ENCODE data around the gene PUSL1.

Gene PUSL1

GRCh38 chr1:1295154-1295923 is 13.1 kb upstream of the PUSL1 start:
- DNase-seq (ENCODE audit: low spot score): no peak

DNA sequence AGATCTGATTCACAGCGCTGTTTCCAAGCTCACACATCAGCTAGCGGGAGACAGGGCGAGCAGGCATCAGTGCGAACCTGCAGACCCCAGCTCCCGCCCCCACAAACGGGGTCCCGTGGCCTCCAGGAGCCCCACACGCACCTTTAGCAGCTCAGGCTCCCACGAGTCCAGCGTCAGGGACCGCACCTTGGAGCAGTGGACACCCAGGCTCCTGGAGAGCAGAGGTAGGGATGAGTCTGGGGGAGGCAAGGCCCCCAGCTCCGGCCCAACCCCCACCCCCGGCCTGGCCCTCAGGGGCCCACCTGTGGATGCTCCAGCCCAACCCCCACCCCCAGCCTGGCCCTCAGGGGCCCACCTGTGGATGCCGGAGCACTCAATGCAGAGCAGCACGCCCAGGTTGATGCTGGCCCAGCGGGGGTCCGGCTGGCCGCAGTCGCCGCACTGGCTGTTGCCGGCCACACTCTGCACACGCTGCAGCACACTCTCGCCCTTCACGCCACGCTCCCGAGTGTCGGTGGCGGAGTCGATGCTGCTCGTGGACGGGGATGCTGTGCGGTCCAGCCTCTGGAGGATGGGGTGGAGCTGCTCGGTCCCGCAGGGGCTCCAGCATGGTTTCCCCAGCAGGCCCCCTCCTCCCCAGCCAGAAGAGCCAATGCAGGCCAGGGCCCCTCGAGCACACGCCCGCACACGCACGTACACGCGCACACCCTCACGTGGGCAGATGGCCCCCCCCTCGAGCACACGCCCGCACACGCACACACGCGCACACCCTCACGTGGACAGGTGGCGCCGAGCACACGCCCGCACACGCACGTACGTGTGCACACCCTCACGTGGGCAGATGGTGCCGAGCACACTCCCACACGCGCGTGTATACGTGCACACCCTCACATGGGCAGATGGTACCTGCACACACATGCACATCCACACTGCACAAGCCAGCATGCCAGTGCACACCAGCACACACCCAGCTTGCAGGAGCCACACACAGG is 12.0 kb upstream of the PUSL1 start:
- no peak for DNase-seq (ENCODE audit: low spot score)

DNA sequence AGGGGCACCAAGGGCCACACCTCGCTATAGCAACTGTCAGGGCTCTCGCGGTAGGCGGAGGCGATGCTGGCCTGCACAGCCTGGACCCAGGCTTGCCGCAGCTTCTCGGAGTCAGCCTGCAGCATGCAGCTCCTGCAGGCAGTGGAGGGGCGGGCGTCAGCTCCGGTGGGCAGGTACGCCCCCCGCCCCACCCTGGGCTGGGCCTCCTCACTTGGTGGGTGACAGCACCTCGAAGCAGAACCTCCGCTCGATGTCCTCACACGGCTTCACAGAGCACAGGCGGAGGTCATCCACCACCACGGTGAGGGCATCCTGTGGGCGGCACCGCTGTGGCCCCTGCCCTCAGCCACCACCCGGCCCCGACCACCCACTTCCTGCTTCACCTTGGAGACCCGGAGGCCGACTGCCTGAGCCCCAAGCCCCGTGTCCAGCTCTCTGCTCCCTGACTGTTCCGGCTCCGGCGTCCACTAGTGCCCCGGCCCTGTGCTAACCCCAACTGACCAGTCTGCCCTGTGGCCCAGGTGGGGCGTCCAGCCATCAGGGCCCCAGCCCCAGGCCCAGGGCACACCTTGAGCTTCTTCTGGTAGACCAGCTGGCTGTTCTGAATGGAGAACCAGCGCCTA is 10.5 kb upstream of the PUSL1 start:
- DNase-seq (ENCODE audit: low spot score): no peak

DNA sequence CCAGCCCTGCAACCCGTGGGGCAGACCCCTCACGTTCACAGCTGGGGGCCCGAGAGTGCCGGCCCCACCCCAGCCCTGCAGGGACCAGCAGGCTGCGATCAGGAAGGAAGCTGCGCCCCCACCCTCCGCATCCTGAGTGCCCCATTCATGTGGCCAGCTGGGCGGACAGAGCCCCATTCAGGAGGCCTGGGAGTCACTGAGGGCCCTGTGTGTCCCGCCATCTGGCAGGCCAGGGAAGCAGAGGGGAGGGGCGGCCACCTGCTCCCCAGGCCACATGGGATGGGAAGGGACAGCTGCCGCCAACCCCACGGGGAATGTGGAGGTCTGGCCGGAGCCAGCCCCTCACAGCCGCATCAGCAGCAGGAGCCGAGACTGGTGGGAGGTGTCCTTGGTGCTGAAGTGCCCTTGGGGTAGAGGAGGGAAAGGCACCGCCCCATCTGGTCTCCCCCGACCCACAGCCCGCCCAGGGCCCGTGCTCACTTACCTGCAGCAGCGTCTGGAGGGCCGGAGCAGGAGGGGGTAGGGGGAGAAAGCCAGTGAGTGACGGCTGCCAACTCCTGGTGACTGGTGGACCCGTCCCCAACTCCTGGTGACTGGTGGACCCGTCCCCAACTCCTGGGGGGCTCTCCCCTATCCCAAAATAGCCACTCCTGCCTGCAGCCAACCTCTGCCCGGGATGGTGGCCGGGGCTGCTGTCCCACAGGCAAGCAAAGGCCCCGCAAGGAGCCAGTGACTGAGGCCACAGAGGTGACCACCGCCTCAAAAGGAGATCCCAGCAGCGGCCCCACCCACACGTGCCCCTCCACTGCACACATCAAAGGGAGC is 9.3 kb upstream of the PUSL1 start:
- no peak for DNase-seq (ENCODE audit: low spot score)

DNA sequence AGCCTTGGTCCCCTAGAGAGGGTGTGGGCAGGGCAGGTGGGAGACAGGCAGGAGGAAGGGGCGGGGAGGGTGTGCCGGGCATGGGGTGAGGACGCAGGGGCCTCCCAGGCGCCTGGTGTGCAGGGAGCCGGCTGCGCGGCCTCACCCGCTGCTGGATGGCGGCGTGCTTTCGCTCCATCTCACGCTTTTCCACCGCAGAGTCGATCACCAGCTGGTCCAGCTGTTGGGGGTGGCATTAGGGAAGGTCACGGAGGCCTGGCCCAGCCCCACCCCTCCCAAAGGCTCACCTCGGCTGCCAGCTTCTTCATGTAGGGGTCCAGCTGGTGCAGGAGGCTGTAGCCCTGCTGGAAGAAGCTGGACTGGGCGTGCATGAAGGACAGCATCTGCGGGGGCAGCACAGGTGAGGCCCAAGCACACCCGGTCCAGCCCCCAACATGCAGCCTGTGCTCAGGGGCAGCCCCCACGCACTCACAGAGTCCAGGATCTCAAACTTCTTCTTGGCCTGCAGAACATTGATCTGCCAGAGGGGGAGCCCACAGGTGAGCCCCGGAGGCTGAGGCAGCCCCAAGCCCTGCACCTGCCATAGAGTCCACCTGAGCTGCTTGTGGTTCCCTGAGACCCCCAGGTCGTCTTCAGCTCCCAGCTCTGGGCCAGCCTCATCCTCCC is 8.6 kb upstream of the PUSL1 start:
- no peak for DNase-seq (ENCODE audit: low spot score)

DNA sequence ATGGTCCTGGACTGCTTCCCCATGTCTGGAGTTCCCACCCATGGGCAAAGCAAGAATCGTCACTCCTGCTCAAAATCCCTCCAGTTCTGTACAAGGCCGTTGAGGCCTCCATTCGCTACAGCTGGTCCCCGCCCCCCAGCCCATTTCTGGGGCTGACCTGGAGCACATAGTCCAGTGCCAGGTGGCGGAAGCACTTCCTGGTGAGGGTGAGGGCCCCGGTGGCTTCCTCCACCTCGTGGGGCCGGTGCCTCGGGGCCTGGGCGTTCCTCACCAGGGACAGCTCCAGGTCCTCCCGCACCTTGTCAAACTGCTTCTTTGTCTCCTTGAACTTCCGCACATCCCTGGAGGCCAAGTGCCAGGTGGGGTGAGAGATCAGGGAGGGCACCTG is 8.1 kb upstream of the PUSL1 start:
- no peak for DNase-seq (ENCODE audit: low spot score)

- no peak for DNase-seq (ENCODE audit: low spot score)
These were observed 6.4 kb upstream of the PUSL1 start for GRCh38 chr1:1302006-1302430.

DNA sequence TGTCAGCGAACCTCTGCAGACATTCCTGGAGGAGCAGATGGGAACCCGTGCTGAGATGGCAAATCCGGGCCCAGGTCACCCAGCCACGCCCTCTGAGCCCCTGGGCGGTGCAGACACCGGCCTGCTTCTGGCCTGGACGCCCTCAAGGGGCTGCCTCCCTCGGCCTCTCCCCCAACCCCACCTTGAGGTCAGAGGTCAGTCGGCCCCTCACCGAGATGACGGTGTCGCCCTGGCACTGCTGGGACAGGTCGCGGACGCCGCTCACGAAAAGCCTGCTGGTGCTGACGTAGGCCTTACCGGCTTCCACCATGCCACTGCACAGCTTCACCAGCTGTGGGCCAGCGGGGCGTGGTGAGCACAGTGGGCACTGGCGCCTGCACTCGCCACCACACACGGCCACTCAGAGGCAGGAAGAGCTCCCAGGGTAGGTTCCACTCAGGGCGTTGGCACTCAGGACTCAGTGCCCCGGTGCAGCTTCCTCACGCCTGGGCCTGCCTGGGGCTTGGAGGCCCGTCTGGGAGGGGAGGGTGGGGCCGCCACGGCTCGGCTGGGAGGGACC is 5.4 kb upstream of the PUSL1 start:
- DNase-seq (ENCODE audit: low spot score): no peak

DNA sequence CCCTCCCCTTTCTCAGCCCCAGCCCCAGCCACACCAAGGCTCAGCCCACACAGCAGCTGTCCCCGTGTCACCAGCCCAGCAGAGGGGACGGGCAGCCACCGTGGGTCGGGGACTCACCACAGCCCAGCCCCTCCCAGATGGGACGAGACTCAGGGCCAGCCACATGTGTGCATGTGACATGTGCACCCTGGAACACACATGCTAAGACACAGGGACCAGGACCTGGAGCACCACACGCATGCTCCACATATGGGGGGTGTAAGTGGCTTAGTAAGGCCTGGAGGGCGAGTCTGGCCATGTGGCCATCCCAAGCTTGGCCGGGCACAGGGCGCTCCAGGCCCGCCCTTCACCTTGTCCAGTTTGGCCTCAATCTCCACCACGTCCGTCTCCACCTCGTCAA is 4.7 kb upstream of the PUSL1 start:
- DNase-seq (ENCODE audit: low spot score): no peak

- DNase-seq (ENCODE audit: low spot score): no peak
These were observed 3.8 kb upstream of the PUSL1 start for GRCh38 chr1:1304331-1305299.

DNA sequence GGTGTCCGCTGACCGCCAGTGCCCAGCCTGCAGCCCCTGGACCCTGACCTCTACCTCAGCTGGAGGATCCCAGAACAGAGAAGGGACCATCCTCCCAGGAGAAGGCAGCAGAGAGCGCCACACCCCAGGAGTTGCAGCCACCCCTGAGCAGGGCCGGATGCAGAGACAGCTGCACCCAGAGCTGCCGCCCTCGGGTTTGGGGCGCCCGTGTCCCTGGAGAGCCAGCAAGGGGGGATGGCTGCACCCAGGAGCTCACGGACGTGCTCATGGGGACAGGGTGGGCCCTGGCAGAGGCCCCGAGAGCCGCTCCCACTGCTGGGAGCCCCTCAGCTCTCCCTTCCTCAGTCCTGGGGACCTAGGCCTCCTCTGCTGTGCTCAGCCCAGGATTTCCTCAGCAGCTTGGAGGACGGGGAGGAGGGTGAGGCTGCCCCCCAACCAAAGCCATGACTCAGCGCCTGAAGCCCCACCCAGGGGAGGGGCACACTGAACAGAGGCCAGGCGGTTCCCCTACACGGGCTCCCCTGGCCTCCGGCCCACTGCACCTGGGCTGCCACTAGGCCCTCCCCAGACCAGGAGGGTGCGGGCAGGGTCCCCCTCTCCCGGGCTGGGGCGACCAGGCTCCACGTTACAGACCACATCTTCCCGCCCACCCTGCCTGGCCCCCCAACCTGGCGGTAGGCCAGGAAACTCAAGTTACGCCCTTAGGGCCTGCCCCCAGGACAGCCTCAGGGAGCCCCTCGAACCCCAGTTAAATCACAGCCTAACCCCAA is 2.9 kb upstream of the PUSL1 start:
- DNase-seq (ENCODE audit: low spot score): peak; percentile 65

GRCh38 chr1:1306070-1306660 is 2.2 kb upstream of the PUSL1 start:
- DNase-seq (ENCODE audit: low spot score): no peak

DNA sequence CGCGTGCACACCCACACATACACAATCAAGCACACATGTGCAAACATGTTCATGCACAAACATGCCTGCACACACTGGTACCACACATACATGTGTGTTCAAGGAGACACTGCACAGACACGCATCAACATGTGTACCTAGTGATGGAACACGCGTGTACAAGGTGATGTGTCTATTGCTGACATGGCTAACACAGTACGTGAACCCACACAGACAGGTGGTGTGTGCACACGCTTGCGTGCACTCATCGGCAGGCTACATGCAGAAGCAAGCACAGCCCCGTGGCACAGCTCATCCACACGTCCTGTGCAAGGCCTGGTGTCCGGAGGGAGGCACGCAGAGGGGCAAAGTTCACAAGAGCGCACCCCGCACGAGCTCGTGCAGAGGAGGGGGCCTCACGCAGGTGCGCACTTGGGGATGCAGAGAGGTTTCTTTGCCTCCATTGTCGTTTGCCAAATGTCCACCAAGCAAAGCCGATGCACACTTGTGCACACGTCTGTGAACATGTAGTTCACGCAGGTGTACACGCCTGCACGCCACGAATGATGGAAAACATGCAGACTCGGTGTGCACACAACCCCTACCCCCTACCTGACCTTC is 1.6 kb upstream of the PUSL1 start:
- no peak for DNase-seq (ENCODE audit: low spot score)

- no peak for DNase-seq (ENCODE audit: low spot score)
These were observed 1.0 kb upstream of the PUSL1 start for GRCh38 chr1:1307261-1307922.

GRCh38 chr1:1308756-1309250 is 406 bp downstream of the PUSL1 start:
- DNase-seq (ENCODE audit: low spot score): no peak

GRCh38 chr1:1309251-1310108 is 1.1 kb downstream of the PUSL1 start:
- DNase-seq (ENCODE audit: low spot score): no peak

DNA sequence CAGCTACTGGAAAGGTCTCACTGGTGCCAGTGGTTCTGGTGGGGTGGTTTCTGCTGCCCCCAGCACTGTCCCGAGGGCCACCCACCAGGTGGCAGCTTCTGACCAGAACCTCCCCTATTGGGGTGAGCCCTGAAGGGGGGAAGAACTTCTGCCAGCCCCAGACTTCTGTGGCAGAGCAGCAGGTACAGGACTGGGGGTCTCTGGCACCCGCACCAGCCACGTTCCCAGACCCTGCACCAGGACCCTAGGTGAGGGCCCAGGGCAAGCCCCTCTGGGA is 1.6 kb downstream of the PUSL1 start:
- DNase-seq (ENCODE audit: low spot score): no peak

Measured in hematopoietic multipotent progenitor cell treated with erythropoietin and hydrocortisone succinate and interleukin-3 and kit ligand, for 17 days (in vitro differentiated cells).